WTC11 (cell line): ENCODE data around the gene PDZRN4.

Source experiments
- ARID4B ChIP-seq: sonication (generic); formaldehyde crosslinking; IDR thresholded peaks from 2 replicates; pipeline ENCODE4 v1.8.0; 2023; ENCODE audit warnings: missing genetic modification reagents, mild to moderate bottlenecking, borderline replicate concordance
- CREB1 ChIP-seq: sonication (generic); formaldehyde crosslinking; IDR thresholded peaks from 2 replicates; pipeline ENCODE4 v1.8.0; 2023; ENCODE audit warnings: mild to moderate bottlenecking, missing genetic modification reagents
- NFYB ChIP-seq: sonication (generic); formaldehyde crosslinking; conservative IDR thresholded peaks from 2 replicates; pipeline ENCODE4 v1.8.0; 2022; ENCODE audit warnings: low read depth, missing genetic modification reagents
- SP1 ChIP-seq: sonication (generic); formaldehyde crosslinking; conservative IDR thresholded peaks from 2 replicates; pipeline ENCODE4 v1.8.1; 2022; ENCODE audit warnings: missing genetic modification reagents
- TF ChIP-seq, protein P1 (sequence below): sonication (generic); formaldehyde crosslinking; IDR thresholded peaks from 2 replicates; pipeline ENCODE4 v1.8.1; 2023; ENCODE audit warnings: mild to moderate bottlenecking, missing genetic modification reagents, borderline replicate concordance
- TF ChIP-seq, protein P2 (sequence below): sonication (generic); formaldehyde crosslinking; IDR thresholded peaks from 2 replicates; pipeline ENCODE4 v1.8.0; 2022; ENCODE audit warnings: mild to moderate bottlenecking, missing genetic modification reagents
- TF ChIP-seq, protein P3 (sequence below): fragments of 200-600 bp; IDR thresholded peaks from 2 replicates; pipeline ENCODE4 v1.8.0; 2022; ENCODE audit warnings: antibody characterized with exemption

DNA sequence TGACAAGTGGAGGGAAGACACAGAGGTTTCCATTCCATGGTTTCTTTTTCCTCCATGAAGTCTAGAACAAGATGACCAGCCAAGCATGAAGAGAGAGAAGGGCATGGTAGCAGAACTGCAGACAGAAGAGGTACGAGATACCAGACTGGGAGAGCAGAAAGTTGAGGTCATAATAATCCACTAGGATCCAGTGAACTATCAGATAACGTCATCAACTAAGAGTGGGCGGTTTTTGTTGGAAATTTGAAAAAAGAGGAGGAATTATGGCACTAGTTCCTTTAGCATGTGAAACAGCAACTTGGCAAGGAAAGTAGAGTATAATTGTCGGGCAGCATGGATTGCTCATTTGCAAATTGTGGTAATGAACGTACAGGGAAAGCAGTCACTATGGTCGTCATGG lies 357.6 kb downstream of the PDZRN4 start:
- TF ChIP-seq, protein P1, sequence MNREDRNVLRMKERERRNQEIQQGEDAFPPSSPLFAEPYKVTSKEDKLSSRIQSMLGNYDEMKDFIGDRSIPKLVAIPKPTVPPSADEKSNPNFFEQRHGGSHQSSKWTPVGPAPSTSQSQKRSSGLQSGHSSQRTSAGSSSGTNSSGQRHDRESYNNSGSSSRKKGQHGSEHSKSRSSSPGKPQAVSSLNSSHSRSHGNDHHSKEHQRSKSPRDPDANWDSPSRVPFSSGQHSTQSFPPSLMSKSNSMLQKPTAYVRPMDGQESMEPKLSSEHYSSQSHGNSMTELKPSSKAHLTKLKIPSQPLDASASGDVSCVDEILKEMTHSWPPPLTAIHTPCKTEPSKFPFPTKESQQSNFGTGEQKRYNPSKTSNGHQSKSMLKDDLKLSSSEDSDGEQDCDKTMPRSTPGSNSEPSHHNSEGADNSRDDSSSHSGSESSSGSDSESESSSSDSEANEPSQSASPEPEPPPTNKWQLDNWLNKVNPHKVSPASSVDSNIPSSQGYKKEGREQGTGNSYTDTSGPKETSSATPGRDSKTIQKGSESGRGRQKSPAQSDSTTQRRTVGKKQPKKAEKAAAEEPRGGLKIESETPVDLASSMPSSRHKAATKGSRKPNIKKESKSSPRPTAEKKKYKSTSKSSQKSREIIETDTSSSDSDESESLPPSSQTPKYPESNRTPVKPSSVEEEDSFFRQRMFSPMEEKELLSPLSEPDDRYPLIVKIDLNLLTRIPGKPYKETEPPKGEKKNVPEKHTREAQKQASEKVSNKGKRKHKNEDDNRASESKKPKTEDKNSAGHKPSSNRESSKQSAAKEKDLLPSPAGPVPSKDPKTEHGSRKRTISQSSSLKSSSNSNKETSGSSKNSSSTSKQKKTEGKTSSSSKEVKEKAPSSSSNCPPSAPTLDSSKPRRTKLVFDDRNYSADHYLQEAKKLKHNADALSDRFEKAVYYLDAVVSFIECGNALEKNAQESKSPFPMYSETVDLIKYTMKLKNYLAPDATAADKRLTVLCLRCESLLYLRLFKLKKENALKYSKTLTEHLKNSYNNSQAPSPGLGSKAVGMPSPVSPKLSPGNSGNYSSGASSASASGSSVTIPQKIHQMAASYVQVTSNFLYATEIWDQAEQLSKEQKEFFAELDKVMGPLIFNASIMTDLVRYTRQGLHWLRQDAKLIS (CRISPR knock-in tag): no peak
- TF ChIP-seq NFYB (CRISPR knock-in tag) (no peak), CREB1 (CRISPR knock-in tag) (no peak), ARID4B (CRISPR knock-in tag) (no peak), SP1 (CRISPR knock-in tag) (no peak)
- TF ChIP-seq, protein P2, sequence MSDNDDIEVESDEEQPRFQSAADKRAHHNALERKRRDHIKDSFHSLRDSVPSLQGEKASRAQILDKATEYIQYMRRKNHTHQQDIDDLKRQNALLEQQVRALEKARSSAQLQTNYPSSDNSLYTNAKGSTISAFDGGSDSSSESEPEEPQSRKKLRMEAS: no peak
- TF ChIP-seq, protein P3, sequence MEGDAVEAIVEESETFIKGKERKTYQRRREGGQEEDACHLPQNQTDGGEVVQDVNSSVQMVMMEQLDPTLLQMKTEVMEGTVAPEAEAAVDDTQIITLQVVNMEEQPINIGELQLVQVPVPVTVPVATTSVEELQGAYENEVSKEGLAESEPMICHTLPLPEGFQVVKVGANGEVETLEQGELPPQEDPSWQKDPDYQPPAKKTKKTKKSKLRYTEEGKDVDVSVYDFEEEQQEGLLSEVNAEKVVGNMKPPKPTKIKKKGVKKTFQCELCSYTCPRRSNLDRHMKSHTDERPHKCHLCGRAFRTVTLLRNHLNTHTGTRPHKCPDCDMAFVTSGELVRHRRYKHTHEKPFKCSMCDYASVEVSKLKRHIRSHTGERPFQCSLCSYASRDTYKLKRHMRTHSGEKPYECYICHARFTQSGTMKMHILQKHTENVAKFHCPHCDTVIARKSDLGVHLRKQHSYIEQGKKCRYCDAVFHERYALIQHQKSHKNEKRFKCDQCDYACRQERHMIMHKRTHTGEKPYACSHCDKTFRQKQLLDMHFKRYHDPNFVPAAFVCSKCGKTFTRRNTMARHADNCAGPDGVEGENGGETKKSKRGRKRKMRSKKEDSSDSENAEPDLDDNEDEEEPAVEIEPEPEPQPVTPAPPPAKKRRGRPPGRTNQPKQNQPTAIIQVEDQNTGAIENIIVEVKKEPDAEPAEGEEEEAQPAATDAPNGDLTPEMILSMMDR: no peak
